Activated CD4-positive, alpha-beta T cell treated with anti-CD3 and anti-CD28 coated beads, Interleukin-2, amount 50 U/mL, for 16 hours (primary cell): ENCODE data around the gene THAP4.
"Not testable (repeated sequence)": the region's sequence is repeated elsewhere in the genome, so short reads cannot be mapped to it uniquely, and the experiment has no call there.

Experiments used
- DNase-seq: peaks from one replicate; pipeline ENCODE4 v3.0.0-alpha.2; 2020

THAP4 gene

DNA sequence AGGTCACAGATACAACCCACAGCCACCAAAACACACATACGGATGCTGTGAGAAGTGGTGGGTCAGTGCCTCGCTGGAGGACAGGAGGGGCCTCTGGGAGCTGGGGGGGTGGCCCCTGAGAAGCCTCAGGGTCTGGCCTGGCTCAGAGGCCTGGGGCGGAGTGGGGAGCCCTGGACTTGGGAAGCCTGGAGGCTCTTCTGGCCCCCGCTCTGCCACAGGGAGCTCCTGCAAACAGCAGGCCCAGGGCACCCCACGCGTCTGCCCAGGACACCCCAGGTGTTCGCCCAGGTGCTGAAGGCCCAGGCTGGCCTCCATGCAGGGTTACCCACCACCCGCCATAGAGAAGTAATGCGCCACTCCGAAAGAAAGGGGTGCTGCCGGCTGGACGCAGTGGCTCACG, 25.9 kb downstream of the THAP4 start:
- DNase-seq = no peak

DNA sequence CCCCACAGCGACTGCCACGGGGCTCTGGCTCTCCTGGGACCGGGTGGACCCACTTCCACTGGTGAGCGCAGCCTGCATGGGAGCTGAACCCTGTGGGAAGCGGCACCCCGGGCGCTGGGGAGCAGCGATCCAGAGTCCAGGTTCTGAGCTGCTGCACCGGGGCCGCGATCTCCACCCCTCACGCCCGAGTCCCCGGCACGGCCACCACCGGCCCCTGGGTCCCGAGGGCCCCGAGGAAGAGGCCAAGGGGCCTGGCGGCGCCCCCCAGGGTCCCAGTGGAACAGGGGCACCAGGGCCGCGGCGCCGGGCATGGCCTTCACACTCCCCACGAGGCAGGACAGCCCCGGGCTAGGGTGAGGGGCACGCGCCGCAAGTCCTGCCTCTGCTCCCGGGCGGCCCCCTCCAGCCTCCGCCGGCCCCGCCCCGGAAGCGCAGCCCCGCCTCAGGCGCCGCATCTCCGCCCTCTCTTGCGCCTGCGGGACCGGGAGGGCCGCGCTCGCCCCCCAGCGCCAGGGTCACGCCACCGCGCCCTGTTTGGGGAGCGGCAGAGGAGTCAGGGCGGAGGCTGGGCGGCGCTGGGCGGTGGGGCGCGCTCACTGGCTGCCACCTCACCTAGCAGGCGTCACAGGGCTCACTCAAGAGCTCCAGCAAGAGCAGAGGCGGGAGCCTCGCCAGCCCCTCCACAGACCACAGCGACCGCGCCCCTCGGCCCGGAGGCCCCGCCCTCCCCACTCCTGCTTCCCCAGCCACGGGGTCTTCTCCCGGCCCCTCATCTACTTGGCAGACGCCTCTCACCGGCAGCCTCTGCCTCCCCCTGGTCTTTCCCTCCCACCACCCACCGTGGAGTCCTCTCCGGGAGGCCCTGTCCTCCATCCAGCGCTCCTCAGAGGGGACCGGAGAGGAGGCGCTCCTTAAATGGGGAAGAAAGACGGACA, 26.8 kb downstream of the THAP4 start:
- peak; percentile 92 for DNase-seq

DNA sequence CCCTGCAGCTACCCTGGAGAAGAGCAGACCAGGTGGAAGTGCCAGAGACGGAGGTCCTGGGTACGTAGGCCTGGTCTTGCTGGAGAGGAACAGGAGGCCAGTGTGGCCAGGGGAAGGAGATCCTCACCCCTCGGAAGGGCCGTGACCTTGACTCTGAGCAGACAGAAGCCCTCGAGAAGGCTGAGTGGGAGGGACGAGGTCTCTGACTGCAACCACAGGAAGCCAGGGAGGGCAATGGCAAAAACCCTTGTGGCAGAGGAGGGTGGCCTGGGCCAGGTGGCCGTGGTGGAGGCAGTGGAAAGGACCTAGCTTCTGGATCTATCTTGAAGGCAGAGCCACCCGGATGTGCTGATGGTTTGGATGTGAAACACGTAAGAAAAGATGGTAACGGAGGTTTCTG, 28.1 kb downstream of the THAP4 start:
- no peak for DNase-seq

DNA sequence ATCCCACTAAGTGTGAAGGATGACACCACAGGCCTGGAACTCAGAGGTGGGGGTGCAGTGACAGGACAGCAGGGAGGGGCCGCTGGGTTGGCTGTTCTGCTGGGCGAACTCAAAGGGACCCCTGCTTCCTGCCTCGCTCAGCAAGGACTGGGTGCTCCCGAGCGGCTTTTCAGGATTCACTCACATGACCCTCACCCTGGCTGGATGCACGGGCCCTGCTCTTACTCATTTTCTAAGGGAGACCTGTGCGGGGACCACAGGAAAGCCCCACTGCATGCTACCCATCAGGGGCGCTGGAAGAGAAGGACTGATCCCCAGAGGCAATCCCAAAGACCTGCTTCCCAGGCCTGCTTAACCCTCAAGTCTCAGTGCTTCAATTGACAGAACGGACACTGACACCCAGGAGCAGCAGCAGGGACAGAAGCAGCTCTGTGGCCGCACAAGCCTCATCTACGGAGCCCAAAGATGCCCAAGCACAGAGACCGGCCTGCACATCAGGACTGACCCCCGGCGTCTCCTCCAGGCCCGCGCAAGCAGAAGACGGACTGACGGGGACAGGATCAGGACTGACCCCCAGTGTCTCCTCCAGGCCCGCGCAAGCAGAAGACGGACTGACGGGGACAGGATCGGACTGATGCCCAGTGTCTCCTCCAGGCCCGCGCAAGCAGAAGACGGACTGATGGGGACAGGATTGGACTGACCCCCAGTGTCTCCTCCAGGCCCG, 29.6 kb downstream of the THAP4 start:
- no peak for DNase-seq

DNA sequence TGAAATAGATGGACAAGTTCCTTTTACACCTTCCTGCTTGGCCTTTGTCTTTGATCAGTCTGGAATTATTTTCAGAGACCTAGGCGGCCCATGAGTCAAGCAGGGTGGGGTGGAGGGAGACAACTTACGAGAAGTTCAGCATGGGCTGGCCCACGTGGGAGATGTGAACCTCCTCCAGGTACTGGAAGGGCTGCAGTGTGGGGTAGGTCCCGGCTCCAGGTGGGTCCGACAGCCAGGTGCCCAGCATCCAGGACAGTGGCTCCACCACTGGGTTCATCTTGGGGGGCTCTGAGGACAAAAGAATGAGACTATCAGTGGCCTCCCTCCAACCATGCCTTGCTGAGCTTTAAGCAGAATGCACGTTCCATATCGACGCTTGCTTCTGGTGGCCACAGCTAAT, 30.8 kb downstream of the THAP4 start:
- no peak for DNase-seq

DNA sequence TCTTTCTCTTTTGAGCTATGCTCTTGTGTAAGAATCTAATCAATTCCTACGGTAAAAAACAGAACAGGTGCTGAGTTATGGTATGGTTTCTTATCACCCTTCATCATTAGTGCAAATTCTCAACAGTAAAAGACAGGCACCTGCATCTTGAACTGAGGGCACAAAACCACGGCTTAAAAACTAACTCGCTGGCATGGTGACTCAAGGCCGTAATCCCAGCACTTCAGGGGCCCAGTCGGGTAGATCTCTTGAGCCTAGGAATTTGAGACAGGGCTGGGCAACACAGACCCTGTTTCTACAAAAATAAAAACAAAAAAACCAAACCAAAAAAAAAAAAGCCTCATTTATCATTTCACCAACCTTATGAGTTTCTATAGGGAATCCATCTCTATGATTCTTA, 33.3 kb downstream of the THAP4 start:
- DNase-seq = no peak

DNA sequence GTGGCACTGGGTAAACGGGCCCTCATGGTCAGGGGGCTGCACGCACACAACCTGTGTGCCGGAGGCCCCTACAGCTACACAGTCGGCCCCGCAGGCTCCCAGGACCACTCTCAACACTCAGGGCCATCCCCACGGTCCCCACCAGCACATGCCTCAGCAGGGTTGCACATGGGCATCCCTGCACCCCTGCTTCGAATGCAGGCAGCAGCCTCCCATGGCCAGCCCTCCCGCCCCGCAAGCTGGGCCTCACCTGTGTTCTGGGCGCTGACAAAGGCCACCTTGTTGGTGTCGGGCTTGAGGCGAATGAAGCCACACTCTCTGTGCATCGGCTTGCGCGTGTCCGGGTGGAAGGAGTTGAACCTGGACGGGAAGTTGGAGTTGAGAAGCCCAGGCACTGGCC, 34.2 kb downstream of the THAP4 start:
- DNase-seq = no peak

DNA sequence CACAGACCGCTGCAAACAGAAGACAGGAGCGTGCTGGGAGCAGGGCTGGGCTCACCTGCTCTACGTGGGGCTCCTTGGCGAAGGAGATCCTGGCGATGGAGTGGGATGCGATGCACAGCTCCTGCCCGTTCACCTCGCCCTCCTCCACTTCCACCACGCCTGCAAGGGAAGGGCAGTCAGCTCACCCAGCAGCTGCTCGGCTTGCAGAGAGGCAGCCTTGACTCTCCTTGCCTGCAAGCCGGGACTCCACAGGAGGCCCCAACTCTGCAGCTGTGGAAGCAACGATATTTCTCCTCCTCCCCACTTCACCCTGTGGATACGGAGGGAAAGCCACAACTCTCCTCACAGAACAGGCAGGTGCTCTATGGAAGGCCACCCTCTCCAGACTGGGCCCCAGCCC, 35.1 kb downstream of the THAP4 start:
- DNase-seq = no peak

DNA sequence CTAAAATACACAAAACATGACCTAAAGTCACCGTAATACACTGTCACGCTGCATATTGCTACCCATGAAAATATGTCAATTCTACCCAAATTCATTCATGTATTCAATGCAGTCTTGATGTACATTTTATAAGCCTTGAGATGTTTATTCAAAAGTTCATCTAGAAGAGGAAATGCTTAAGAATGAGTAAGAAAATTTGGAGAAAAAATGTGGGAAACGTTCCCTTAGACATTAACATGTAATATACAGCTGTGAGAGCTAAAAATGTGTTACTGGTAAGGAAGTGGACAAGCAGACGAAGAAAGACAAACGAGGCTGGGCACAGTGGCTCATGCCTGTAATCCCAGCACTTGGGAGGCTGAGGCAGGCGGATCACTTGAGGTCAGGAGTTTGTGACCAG, 37.3 kb downstream of the THAP4 start:
- no peak for DNase-seq

DNA sequence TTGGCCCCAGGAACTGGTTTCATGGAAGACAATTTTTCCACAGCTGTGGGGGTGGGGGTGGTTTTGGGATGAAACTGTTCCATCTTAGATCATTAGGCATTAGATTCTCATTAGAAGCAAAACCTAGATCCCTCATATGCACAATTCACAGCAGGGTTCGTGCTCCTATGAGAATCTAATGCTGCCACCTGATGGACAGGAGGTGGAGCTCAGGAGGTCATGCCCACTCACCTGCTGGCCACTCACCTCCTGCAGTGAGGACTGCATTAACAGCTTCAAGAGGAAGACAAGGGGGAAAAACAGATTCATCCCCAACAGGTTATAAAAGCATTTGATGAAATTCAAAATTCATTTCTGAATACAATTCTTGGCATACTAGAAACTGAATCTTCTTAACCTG, 38.5 kb downstream of the THAP4 start:
- DNase-seq = no peak

DNA sequence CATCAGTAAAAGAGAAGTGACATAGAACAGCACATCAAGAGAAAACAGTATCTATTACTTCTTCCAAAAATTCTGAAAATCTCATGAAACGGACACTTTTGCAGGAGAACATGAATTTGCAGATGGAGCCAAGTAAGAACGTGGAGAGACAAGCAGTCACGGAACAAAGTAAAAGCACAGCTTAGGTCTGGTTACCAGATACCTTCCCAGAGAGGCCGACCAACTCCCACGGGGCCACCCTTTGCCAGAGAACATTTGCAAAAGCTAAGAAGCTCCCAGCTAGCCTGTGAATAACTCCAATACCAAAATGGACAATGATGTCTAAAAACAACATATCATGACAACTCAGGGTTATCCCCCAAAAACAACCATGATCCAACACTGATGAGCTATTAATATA, 38.9 kb downstream of the THAP4 start:
- DNase-seq = no peak

DNA sequence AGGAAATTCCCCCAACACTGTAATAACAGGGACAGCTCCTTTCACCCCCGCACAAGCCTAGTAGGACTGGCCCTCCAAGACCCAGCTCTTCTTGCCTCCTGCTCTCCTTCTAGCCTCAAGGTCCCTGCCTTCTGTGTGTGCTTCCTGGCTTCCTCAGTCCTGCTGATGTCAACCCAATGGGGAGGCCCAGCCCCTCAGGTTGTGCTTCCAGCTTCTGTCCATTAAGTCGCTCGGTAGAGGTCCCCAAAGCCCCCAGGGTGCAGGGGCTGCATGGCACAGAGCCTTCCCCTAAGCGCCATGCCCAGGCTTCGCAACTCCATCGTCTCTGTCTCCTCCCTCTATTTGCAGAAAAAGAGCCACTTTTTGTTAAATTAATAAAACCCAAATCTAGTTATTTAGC, 39.4 kb downstream of the THAP4 start:
- no peak for DNase-seq

DNA sequence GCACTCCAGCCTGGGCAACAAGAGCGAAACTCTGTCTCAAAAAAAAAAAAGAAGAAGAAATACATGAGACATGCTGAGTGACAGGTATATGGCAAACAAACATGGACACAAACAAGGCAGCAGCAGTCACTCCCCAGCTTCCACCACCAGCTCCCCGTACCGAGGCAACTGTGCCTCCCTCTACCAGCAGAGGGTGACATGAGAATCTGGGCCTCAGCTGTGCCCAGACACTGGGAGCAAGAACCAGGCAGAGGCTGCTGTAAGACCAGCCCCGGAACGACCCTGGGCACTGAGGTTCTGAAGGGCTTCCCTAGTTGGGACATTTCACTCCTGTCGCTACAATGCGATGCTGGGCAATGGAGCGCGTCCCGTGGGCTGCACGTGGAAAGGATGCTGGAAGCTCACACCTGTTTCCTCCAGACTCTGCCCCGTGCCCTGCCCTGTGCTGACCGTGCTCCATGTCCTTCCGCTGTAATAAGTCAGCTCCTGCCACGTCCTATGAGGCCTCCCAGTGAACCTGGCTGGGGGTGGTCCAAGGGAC, 41.3 kb downstream of the THAP4 start:
- DNase-seq = no peak

DNA sequence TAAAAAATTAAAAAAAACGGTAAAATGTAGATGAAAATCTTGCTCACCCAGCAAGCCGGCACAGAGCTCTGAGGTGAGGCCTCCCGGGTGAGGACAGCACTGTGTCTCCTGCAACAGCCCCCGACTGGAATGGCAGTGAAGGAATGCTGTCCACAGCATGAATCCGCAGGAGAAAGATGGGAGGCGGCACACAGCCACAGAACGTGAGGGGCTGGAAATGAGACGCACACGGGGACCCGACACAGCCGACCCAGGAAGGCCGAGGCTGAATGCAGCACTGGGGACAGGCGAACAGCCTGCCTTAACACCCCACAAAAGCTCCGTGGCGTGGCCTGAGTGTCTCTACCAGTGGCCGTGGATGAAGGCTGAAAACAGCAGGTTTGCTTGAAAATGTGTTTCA, 43.7 kb downstream of the THAP4 start:
- no peak for DNase-seq

DNA sequence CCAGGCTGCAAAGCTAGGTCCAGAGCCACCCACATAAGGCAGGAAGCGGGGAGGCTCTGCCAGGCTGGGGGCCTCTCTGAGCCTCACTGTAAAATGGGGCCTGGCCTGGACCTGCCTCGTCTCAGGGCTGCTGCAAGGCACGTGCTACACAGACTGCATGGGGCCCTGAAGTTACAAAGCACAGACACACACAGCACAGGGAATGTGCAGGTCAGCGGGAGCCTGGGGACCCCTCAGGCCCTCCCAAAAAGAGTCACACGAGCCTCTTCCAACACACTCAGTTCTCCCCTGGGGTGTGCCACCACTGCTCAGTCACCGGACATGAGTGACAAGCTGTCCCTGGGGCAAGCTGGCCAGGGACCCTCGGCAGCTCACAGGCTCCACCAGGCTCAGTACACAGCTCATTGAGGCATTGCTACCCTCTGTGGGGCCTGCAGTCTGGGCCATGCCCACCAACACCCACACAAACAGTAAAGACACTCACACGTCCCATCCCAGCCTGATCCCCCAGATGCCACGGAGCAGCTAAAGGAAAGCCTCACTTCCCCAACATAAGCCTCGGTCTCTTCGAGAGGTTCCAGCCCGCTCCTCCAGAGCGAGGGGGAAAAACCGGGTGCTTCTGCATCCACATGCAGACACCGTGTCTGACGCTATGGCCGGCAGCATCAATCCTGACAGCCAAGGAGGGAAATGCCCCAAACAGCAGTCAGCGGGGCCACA, 44.7 kb downstream of the THAP4 start:
- DNase-seq = no peak

DNA sequence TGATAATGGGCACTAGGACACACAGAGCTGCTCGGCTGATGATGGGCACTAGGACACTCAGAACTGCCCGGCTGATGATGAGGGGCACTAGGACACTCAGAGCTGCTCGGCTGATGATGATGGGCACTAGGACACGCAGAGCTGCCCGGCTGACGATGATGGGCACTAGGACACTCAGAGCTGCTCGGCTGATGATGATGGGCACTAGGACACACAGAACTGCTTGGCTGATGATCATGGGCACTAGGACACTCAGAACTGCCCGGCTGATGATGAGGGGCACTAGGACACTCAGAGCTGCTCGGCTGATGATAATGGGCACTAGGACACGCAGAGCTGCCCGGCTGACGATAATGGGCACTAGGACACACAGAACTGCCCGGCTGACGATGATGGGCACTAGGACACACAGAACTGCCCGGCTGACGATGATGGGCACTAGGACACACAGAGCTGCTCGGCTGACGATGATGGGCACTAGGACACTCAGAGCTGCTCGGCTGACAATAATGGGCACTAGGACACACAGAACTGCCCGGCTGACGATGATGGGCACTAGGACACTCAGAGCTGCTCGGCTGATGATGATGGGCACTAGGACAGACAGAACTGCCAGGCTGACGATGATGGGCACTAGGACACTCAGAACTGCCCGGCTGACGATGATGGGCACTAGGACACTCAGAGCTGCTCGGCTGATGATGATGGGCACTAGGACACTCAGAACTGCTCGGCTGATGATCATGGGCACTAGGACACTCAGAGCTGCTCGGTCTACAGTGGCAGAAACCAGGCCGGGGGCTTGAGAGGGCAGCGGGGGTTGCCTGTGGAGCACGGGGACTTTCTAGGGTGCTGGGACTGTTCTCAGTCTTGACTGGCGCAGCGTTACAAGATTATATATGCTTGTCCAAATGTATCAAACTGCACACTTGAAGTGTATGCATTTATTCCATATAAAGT, 46.2 kb downstream of the THAP4 start:
- not testable (repeated sequence) for DNase-seq

DNA sequence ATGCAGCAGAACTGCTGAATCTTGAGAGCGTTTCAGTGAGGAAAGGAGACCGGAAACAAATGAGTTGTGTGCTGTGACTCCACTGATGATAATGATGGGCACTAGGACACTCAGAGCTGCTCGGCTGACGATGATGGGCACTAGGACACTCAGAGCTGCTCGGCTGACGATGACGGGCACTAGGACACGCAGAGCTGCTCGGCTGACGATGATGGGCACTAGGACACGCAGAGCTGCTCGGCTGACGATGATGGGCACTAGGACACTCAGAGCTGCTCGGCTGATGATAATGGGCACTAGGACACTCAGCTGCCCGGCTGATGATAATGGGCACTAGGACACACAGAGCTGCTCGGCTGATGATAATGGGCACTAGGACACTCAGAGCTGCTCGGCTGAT, 47.1 kb downstream of the THAP4 start:
- DNase-seq = not testable (repeated sequence)

DNA sequence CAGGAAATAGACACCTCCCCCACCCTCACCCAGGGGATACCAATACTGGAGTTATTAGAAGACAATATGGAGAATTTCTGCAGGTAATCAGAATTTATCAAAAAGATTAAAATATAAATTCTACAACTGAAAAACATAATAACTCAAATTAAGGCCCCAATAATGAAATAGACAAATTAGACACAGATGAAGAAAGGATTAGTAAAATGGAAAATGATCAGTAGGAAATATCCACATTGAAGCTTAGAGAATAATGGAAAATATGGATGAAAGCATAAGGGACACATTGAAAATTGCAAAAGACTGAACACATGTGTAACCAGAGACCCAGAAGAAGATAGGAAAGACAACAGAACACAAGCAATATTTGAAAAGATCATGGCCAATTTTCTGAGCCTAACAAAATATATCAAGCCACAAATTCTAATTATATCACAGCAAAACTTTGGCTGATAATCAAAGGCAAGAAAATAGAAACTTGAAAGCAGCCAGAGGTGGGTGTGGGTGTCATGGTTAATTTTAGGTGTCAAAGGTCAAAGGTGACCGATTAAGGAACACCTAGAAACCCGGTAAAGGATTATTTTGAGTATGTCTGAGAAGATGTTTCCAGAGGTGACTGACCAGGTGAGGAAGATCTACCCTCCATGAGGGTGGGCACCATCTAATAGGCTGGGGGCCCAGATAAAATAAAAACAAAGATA, 50.2 kb downstream of the THAP4 start:
- no peak for DNase-seq

DNA sequence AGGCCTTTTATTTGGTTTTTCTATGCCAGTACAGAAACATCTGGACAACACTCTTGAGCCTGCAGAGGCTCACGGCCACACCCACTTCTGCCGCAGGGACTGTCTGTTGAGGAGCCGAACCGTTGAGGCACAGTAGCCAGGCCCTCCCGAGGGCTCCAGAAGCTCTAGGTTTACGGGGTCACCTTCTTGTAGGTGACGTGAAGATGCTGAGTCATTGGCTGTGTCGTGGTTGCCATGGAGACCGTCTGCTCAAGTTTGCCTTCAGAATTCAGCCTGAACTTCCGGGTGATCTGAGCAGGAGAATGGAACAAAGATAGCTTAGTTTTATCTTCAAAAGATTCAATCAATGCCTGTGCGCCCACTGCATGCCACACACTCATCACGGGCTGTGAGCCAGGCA, 52.5 kb downstream of the THAP4 start:
- DNase-seq = no peak

DNA sequence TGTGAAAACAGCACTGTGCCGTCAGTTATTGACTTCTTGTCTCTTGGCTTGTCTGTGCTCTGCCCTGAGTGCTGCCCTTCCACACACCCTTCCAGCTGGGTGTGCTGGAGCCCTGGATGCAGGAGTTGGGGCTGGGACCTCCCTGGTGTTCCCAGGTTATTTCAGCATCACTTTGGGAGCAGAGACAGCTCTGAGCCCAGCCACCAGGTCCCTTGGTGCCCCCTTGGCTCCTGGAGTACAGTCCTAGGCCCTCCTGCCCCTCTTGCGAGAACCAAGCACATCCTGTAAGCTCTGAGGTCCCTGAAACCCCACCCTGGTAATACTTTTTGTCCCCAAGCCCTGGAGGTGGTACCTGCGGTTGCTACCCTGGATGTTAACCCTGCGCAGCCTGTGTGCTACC, 54.2 kb downstream of the THAP4 start:
- DNase-seq = no peak

DNA sequence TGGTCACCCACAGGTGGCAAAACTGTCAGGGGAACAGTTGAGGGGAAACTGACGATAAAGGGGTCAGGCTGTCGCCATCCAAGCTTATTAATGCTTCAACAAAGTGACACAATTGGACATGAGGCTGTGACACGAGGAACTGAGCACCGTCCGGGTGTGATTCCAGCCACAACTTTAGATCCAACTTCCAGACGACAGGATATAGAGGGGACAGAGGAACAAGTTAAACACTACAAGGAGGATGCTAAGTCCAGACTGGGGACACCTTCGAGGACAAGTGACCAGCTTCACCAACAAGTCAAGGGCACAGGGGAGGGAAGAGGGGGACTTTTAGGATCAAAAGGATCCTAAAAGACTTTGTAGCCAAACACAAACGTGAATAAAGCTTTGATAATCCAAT, 54.6 kb downstream of the THAP4 start:
- no peak for DNase-seq

DNA sequence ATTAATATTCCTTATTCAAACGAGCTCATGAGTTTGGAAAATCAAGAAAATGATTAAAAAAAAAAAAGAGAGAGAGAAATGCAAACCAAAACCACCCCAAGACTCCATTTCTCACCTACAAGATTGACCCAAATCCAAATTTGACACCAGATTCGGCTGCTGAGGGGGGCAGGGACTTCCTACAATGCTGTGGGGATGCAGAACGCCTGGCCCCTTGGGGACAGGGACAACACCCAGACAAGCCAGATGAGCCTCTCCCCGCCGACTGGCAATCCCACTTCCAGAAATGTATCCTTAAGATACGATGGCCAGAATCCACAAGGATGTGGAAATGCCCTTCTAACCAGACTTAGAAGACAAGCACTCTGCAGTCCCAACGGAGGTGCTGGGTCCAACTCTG, 57.7 kb downstream of the THAP4 start:
- no peak for DNase-seq
